NCI-H2107 treated with DMSO at 0.1 percent for 48 hours (cell line): ENCODE results near the gene GSDMA.
"Not testable (repeated sequence)": the region's sequence is repeated elsewhere in the genome, so short reads cannot be mapped to it uniquely, and the experiment has no call there.

ENCODE experiments used
- DNase-seq: peaks from one replicate; lab custom pipeline; 2025; ENCODE audit not compliant: unreplicated experiment; lab: John Stamatoyannopoulos, UW

GSDMA gene

DNA sequence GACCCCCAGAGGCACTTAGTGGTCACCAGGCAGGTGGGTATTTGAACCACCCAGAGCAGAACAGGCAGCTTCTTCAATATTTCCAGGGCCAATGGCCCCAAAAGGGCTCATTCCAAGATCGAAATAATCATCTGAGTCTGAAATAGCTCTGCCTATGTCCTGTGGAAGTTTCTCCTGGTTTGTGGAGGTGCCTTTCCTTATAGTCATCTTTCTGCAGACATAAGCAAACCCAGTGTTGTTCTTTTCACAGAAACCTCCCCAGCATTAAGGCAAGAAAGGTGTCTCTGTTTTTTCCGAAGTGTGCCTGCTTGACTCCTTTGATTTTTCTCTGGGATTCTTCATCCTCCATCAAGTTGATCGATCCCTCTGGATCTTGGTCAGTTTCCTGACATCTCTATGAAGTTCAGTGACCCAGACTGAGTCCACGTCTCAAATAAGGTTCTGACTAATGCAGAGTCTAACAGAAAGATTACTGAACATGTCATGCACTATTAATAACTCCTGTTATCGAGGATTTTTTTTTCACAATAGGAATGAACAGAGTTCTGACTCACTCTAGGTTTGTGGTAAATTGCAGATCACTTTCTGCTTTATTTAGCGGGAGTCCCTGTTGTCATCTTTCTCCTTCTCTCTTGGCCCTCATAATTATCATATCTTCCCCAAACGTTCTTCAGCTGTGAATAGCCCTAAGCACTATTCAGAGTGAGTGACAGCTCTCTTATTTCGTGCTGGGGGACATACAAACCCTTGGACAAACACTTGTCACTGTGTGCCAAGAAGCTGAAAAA is 33.8 kb upstream of the GSDMA start:
- no peak for DNase-seq

DNA sequence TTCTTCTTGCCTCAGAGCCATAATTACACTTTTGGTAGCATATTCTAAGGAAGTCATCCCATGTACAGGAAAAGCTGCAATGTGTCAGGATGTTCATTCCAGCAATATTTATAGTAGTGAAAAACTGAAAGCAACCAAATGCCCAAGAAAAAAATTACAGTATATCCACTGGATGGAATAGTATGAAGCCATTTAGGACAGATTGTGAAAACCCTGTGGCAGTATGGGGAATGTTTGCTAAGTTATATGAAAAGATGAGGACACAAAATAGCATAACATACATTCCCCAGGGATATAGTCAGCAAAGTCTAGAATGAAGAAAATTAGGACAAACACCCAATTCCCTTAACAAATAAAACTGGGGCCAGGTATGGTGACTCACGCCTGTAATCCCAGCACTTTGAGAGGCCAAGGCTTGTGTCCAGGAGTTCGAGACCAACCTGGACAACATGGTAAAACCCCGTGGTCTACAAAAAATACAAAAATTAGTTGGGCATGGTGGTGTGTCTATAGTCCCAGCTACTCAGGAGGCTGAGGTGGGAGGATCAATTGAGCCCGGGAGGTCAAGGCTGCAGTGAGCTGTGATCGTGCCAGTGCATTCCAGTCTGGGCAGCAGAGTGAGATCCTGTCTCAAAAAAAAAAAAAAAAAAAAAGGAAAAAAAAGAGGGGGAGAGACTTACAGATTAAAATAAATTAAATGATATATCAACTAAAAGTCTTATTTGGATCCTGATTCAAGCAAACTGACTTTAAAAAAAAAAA is 33.0 kb upstream of the GSDMA start:
- no peak for DNase-seq

DNA sequence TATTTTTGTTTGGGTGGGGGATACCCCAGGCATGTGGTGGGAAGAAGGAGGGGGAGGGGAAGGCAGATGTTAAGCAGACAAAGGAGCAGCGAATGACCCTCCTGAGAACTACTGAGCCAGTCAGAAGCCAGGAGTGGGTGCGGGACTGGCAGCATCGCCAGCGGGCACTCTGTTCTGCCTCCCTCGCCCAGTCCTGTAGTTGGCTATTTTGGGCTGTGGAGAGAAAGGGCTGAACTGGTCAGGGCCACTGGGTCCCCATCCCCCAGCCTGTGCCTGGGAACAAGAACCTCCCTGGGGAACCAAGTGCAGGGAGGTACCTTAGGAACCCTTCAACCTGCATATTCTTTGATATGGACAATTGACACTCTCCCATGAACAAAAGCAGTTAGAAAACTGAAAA is 28.9 kb upstream of the GSDMA start:
- DNase-seq = no peak

DNA sequence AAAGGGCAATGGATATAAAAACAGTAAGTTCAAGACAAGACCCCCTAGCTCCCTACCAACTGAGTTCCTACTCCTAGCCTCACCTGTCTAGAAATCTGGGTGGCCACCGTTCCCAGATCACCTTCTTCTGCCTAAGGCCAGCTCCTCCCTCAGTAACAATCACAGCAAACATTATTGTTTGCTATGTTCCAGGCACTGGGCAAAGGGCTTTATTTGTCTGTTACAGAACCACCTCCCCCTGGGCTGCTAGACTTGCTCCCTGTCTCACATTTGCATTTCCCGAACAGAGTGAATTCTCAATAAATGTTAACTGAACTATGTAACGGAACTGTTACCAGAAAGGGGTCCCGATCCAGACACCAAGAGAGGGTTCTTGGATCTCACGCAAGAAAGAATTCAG is 28.5 kb upstream of the GSDMA start:
- DNase-seq = no peak

DNA sequence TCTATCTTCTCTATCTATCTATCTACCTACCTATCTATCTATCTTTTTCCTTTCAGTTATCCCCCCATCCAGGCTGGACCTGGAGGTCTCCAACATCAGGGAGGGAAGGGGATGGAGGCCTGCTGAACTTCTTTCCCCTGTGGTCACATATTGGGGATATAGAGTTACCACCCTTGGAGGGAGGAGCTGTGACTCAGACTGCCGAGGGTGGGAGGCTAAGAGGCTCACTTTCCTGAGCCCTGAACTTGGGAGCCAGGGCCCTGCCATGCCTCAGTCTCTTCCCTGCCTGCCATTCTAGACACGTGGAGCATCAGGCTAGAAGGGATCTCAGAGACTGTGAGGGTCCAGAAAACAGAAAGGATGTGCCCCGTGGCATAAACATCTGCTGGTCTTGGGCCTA is 26.9 kb upstream of the GSDMA start:
- DNase-seq = no peak

DNA sequence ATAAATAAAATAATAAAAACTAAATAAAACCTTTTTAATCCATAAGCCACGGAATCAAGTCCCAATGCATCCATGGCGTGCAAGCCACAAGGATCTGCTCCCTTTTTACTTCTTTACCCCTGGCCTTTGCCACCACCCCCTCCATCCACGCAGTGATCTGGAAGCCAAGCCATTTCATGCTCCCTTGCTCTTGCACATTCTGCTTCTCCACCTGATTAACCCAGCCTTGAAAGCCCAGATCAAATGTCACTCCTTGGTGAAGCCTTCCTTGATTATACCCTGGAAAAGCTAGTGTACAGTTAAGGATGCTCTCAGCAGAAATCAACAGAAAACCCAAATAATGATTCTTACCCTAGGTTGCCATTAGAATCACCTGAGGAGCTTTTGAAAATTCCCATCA is 25.4 kb upstream of the GSDMA start:
- no peak for DNase-seq

DNA sequence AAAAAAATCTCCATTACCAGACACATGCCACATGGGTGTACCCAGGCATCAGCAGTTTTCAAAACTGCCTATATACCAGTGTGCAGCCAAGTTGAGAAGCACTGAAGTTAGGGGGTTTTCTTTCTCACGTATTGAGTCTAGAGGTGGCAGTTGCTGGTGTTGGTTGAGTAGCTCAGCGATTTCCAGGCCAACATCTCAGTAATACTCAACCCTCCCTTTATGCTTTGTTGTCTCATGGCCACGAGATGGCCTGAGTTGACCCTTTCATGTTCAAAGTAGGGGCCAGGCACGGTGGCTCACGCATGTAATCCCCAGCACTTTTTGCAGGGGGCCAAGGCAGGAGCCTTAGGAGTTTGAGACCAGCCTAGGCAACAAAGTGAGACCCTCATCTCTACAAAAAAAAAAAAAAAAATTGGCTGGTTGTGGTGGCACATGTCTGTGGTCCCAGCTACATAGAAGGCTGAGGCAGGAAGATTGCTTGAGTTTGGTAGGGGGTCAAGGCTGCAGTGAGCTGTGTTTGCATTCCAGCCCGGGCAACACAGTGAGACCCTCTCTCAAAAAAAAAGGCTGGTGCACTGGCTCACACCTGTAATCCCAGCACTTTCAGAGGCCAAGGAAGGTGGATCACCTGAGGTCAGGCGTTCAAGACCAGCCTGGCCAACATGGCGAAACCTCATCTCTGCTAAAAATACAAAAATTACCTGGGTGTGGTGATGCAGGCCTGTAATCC is 24.5 kb upstream of the GSDMA start:
- DNase-seq = no peak

DNA sequence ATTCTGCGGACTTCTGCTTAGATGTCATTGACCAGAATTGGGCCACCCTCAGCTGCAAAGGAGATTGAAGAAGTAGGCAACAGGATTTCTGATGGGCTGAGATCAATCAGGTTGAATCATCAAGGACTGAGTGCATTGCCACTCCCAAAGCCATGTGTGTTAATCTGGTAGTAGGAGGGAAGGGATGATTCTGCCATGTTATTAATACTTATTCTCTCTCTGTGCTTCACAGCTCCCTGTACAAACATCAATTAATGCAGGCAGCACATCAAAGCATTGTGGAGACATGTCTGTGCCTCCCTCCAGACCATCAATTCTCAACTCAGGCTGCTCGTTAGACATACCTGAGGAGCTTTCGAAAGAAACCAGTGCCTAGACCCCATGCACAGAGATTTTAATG is 23.7 kb upstream of the GSDMA start:
- DNase-seq = no peak

DNA sequence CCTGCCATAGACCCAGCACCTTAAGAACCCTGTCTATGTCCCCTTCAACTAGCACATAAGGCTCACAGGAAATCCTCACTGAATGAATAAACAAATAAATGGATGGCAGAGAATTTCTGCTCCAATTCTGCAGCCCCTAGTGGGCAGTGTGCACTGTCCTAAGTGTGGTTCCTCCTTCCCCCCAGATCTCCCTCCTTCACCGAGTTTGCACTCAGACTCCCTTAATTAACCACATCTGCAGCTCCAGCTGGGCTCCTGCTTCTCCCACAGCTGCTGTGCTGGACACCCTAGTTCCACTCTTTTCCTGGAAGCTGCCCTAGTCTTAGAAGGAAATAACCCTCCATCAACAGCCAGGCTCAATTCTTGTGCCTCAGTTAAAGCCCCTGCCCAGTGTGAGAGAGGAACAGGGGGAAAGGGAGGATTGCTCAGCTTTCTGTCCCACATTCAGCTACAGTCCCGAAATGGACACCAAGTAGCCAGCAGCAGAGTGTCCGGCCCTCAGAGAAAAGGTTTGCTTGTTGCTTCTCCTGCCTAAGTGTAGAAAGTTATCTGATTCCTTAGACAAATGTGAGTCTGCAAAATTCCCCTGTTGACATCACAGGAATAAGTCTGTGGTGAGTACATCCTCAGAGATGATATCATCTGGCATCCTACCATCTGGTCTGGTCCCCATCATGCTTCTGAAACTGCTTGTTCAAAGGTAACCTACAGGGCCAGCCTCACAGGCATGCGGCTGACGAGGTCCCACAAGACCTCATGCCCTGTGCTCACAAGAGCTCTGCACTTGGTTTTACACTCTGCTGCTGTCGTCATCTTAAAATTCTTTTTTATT is 23.0 kb upstream of the GSDMA start:
- no peak for DNase-seq

DNA sequence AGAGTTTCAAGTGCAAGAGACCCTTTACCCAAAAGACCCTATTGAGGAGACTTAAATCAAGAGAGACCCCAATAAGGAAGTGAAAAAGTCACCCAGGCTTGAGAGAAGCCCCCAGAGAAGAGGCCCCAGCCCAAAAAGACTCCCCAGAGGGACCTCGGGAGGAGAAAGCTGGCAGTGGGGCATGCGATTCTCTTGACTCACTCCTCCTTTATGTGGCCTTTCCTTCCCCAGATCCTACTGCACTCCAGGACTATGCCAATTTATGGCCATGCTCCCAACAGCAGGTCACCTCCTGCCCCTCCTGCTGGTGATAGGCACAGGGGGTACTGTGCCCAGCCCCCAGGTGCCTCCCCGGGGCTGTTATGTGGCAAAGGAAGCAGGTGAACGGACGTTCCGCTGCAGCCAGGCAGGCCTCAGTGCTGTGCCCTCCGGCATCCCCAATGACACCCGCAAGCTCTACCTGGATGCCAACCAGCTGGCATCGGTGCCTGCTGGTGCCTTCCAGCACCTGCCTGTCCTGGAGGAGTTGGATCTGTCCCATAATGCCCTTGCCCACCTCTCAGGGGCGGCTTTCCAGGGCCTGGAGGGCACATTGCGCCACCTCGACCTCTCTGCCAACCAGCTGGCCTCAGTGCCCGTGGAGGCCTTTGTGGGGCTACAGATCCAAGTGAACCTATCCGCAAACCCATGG is 19.0 kb upstream of the GSDMA start:
- DNase-seq = no peak

DNA sequence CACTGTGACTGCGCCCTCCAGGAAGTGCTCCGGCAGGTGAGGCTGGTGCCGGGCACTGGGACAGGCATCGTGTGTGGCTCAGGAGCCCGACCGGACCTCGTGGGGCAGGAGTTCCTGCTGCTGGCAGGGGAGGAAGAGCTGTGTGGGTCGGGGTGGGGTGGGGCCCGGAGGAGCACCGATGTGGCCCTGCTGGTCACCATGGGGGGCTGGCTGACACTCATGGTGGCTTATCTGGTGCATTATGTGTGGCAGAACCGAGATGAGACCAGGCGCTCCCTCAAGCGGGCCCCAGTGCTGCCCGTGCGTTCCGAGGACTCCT is 18.5 kb upstream of the GSDMA start:
- no peak for DNase-seq

DNA sequence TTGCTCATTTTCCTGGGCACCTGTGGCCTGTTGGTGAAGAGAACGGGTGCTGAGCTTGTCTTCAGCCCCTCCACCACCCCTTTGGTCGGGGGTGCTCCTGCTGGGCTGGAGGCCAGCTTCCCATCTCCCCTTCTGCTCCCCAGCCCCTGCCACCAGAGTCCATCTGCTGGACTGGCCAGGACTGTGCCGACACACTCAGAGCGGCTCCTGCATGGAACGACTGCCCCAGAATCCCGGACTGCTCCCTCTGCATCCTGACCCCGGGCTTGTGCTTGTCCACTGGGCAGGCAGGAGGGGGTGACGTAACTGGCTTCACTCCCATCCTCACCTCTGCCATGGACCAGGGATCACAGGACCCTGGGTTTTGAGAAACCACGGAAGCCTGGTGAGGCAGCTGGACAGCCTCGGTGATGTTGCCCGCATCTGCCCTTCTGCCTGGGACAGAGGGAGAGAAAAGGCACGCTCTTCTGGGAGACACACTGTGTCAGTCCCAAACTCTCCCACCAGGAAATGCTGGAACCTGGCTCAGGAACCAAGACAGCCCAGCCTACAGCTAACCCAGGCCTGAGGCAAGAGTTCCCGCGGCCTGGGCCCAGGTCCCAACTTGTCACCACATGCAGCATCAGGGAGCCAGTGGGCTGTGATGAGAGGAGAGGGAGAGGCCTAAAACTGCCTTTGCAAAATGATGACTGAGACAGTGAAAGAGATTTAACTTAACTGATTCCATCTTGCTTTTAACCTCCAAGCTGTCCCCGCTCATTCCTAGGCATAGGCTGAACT is 16.1 kb upstream of the GSDMA start:
- no peak for DNase-seq

DNA sequence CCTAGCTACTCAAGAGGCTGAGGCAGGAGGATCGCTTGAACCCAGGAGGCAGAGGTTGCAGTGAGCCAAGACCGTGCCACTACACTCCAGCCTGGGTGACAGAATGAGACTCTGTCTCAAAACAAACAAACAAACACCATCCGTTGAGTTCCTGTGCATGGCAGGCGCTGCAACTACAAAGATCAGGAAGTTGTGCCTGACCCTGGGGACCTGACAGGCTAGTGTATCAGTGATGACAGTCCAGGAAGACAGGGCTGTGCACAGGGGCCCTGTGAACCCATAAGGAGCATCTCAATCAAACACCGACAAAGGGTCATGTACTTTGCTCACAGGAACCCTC is 14.3 kb upstream of the GSDMA start:
- not testable (repeated sequence) for DNase-seq

DNA sequence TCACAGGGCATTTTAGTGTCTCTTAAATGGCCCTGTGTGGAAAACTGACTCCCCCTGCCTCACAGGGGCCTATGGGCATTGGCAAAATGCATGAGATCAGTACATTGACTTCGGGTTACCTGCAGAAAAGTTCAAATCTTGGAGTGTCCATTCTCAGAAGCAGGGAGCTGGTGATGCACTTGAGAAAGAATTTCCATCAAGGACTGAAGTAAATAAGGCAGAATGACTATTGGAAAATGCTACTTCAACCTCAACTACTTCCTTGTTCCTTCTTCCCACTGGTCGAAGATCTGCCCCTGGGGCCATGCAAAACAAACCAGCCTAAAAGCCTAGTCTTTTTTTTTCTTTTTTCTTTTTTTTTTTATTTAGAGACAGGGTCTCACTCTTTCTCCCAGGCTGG is 13.8 kb upstream of the GSDMA start:
- DNase-seq = no peak

DNA sequence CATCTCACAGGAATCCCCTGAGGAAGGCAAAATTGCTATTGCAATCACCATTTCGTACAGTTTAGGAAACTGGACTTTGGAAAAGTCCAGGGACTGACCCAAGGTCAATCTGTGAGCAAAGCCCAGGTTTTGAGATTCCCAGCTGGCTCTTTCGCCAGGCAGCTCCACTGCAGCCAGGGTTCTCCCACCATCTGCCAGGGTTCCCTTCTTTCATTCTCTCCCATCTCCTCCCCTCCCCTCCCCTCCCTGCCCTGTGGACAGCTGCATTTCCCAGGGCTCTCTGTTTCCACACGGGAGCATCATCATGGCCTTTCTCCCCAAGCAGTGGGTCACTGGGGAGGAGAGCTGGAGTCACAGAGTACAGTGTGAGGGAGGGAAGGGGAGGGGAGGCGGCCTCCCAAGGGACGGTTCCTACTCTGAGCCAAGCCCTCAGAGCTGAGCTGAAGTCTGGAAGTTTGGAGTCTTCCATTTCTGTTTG is 11.9 kb upstream of the GSDMA start:
- DNase-seq = no peak

DNA sequence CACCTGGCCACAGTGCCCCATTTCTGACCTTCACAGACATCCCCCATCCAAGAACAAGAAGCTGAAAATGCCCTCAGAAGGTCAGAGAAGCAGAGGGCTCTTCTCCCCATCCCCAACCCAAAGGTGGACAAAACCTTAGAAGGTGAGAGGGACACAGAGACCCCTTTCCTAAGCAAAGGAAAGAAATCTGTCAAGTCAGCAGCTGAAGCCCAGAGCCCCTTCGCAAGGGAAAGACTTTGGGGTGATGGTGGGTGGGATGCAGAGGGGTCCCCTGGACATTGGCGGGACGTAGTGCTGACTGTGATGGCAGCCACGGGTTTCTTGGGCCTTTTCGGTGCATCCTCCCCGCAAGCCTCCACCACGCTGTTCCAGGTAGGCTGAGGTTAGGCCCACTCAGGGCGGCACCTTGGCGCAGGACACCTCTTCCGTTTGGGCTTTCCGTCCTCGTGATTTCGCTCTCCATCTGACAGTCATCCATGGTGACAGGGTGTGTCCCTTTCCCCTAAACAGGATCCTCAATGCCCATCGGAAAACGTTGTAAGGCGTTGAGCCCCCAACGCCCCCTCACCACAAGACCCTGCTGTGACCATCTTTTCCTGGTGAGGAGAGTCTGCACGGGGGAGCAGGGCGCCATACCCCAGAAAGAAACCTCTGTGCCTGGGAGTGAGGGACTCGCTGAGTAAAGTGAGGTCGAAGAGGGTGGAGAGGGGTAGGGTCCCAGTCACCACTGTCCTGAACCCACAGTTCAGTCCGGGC is 10.7 kb upstream of the GSDMA start:
- DNase-seq = no peak

DNA sequence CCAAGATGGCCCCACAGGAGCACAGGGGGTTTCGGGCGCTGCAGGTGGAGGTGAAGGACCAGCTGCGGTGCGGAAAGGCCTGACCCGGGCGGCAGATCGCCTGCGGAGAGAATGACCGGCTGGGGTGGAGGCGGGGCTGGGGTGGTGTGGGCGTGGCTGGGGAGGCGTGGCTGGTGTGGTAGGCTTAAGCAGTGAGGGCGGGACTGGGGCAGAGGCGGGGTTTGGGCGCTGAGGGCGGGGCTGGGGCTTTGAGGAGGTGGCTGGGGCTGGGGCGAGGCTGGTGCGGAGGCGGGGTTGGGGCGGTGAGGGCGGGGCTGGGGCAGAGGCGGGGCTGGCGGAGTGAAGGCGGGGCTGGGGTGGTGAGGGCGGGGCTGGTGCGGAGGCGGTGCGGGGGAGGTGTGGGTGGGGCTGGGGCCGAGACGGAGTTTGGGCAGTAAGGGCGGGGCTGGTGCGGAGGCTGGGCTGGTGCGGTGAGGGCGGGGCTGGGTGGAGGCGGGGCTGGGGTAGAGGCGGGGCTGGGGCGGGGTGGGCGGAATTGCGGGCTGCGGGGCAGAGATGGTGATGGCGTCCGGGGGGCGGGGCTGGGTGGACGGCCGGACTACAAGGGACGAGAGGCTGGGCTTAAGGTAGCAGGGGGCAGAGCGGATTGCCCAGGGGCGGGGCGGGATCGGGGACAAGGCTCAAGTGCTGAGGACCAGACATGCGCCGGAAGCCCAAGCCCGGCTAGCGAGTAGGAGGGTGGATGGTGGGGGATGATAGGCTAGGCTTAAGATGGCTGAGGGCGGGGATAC is 9.9 kb upstream of the GSDMA start:
- DNase-seq = peak; percentile 88

DNA sequence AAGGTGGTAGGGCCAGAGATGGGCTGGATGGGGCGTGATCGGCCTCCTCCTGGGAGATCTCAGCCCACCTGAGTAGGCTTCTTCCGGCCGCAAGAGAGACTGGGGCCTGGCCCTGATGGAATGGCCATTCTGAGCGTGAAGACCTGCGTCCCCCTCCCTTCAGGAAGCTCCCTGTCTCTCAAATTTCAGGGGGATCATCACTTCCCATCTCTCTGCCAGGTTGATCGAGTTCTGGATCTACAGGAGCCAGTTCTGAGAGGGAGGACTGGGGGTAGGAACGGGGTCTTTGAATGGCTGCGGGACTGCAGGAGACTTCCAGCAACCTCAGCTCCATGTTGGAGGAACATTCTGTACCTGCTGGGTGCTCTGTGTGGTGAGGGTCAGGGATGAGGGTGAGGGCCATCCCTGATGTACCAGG is 9.3 kb upstream of the GSDMA start:
- DNase-seq = no peak
